ENCODE data around the gene RFTN1. TPM values are rescaled to one million over a fixed set of nuclear protein-coding genes. Genes with fewer than 3 reads are reported as not detected.

RFTN1 gene
- total RNA-seq, 4 donors from 2014 or later, result 11.2 to 39.5 (median 25.6) TPM

DNA sequence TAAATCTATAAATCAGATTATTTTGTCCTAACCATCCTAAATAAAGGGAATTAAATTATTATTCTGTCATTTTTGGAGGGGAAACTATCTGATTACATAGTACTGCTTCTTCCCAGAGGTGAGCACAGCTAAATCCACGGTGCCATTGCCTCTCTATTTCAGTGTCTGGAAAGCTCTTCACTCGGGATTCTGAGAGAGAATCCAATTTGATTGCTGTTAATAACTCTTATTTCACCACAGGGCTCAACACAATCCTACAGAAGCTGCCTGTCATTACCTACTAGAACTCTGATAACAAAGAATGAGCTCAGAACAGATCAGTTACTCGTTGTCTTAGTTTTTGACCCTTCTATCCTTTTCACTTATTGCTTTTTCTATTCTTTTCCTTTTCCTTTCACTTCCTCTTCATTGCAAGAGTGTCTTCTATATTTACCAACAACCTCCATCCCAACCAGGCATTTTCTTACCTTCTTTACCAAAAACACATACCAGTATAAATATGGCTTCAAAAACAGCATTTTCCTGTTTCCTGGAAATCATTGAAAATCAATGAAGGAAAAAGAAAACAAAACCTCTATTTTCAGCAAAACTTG lies 218.1 kb downstream of the RFTN1 start:
- intact Hi-C loops (cut with DNase I; ENCODE audit: low total_unique reads), result no loop called here
- no peak for TF ChIP-seq POLR2A (IDR thresholded peaks at IDR 0.05)
- TF ChIP-seq, protein P1, sequence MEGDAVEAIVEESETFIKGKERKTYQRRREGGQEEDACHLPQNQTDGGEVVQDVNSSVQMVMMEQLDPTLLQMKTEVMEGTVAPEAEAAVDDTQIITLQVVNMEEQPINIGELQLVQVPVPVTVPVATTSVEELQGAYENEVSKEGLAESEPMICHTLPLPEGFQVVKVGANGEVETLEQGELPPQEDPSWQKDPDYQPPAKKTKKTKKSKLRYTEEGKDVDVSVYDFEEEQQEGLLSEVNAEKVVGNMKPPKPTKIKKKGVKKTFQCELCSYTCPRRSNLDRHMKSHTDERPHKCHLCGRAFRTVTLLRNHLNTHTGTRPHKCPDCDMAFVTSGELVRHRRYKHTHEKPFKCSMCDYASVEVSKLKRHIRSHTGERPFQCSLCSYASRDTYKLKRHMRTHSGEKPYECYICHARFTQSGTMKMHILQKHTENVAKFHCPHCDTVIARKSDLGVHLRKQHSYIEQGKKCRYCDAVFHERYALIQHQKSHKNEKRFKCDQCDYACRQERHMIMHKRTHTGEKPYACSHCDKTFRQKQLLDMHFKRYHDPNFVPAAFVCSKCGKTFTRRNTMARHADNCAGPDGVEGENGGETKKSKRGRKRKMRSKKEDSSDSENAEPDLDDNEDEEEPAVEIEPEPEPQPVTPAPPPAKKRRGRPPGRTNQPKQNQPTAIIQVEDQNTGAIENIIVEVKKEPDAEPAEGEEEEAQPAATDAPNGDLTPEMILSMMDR (IDR thresholded peaks at IDR 0.05), result no peak
- DNase-seq (ENCODE audit: low spot score in 2 of 2), result no peak

DNA sequence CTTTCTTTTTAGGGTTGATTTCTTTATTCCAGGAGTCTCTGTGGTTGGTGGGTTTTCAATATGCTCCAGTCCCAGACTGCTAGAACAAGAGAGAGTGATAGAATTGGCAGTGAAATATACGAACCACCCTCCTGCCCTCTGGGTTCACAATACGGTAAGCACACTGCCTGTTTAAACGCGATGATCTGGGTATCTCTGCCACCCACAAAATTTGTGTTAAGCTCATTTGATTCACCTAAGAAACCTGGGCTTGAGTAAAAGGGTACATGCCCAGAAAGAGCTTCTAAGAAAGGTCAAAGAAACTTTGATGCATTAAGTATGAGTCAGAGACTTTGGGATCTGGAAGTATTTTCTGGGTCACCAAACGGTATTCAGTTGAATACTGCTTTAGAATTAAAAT lies 218.7 kb downstream of the RFTN1 start:
- DNase-seq (ENCODE audit: low spot score in 2 of 2), result no peak
- no peak overlapping the region for H3K4me3 ChIP-seq (ENCODE audit: low read depth, poor library complexity, severe bottlenecking)
- TF ChIP-seq, protein P1 (IDR thresholded peaks at IDR 0.05), result no peak
- TF ChIP-seq POLR2A (IDR thresholded peaks at IDR 0.05), result no peak
- intact Hi-C loops (cut with DNase I; ENCODE audit: low total_unique reads), result no loop called here
- WGBS, 2 donors, result 91 to 97% methylated on average over 5 of the region's 5 CpGs

More for the DNA sequence above, 218.1 kb downstream of the RFTN1 start:
- 87 to 91% methylated on average over 3 of the region's 3 CpGs for WGBS, 2 donors
- H3K4me3 ChIP-seq (ENCODE audit: low read depth, poor library complexity, severe bottlenecking), result no peak overlapping the region

DNA sequence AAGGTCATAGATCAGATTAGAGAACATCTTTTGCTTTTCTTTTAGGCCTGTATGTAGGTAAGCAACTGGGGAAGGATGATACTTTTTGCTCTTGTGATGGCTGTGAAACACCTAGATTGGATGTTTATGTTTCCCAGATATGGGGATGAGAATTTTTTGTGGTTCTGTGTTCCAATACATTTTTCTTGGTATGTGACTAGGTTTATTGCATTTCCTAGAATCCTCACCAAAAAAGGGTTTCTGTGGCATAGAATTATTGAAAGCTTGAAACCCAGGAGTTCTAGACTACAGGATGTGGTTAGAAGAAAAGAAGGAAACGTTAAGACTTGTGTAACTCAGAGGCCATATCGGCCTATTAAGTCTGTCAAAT lies 222.7 kb downstream of the RFTN1 start:
- intact Hi-C loops (cut with DNase I; ENCODE audit: low total_unique reads), result no loop called here
- WGBS, 2 donors, result 52 to 56% methylated on average over 2 of the region's 2 CpGs
- TF ChIP-seq, protein P1 (IDR thresholded peaks at IDR 0.05), result no peak
- TF ChIP-seq POLR2A (IDR thresholded peaks at IDR 0.05), result no peak
- no peak overlapping the region for H3K4me3 ChIP-seq (ENCODE audit: low read depth, poor library complexity, severe bottlenecking)
- no peak for DNase-seq (ENCODE audit: low spot score in 2 of 2)

DNA sequence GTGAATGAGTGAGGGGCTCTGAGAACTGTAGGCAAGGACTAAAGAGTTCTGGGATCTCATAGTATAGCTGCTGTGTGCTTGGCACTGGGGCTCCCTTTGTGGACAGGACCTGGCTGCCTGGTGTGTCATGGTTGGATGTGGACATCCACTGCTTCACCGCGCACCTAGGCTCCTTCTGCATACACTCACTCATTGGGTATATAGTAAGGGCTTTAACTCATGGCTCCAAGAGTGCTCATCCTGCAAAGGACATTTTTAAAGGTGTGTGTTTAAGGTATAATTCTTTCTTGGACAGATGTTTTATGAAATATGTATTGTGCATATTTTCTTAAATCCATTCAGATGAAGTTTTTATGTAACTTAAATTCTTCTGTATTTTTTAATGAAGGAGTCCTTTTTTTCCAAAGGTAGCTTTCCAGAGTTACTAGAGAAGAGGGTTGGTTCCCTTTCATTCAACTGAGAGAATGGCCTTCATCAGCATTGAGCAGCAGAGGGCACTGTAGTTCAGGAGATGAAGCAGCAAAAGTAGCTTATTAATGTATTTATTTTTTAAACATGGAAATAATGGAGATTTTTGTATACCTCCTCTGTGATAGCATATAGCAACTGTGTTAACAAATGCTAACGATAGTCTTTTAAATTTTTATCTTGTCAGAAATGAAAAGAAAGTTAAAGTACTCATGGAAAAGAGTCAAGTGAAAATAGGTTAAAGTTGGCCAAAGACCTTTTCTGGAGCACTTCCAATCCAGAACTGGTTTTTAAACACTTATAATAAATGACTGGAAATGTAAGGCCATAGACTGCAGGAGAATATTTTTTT lies 223.3 kb downstream of the RFTN1 start:
- no peak overlapping the region for H3K4me3 ChIP-seq (ENCODE audit: low read depth, poor library complexity, severe bottlenecking)
- DNase-seq (ENCODE audit: low spot score in 2 of 2), result peak in 1 of 2 donors; percentile 43
- intact Hi-C loops (cut with DNase I; ENCODE audit: low total_unique reads), result no loop called here
- TF ChIP-seq, protein P1 (IDR thresholded peaks at IDR 0.05), result peak in 1 of 3 donors; percentile 57
- no peak for TF ChIP-seq POLR2A (IDR thresholded peaks at IDR 0.05)
- 61 to 70% methylated on average over 3 of the region's 3 CpGs for WGBS, 2 donors

DNA sequence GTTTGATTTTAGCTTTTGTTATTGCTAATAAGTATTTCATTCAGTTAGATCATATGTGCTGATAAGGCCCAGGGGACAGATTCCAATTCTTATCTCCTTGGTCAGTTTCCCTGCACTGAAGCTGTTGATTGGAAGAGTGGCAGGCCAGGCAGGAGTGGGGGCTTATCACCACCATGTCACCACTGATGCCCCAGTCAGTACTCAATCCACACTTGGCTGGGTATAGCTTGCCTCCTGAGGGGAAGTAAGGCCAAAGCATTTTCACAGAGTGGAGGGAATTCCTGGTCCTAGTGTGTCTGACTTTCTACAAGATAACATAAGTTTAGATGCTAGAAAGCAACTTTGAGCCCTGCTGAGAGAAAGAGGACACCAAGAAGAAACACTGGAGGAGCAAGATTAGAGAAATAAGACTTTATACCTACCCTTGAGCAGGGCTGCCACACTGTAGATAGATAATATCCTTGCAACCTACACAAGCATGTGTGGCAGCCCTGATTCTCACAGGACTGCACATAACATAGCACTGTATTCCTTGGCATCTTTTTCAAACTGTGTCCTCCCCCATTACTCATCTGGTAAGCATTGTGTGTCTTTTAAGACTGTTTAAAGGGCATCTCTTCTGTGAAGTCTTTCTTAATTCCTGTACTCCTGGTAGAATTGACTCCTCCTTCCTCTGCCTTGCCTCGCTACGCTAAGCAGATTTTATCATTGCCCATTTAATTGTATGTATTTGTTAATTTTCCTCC lies 224.2 kb downstream of the RFTN1 start:
- 74 to 81% methylated on average over 2 of the region's 2 CpGs for WGBS, 2 donors
- H3K4me3 ChIP-seq (ENCODE audit: low read depth, poor library complexity, severe bottlenecking), result no peak overlapping the region
- DNase-seq (ENCODE audit: low spot score in 2 of 2), result no peak
- intact Hi-C loops (cut with DNase I; ENCODE audit: low total_unique reads), result loop anchor here (5.0 kb wide), 1 partner anchor 263 kb away; no protein-coding TSS in a partner anchor
- TF ChIP-seq, protein P1 (IDR thresholded peaks at IDR 0.05), result no peak
- TF ChIP-seq POLR2A (IDR thresholded peaks at IDR 0.05), result no peak

Measured in lower leg skin (tissue), 4 donors.